BLaER1 (cell line): ENCODE measurements around the gene LHX8.
"Not testable (repeated sequence)": the region's sequence is repeated elsewhere in the genome, so short reads cannot be mapped to it uniquely, and the experiment has no call there.

Experiments used
- H3K27ac ChIP-seq: shearing (Covaris generic); formaldehyde crosslinking; 2 replicates; pipeline ENCODE4 v1.8.1; 2022
- H3K27me3 ChIP-seq: shearing (Covaris generic); formaldehyde crosslinking; 2 replicates; pipeline ENCODE4 v1.8.1; 2022
- H3K36me3 ChIP-seq: shearing (Covaris generic); formaldehyde crosslinking; 2 replicates; pipeline ENCODE4 v1.8.1; 2022
- H3K4me1 ChIP-seq: shearing (Covaris generic); formaldehyde crosslinking; 2 replicates; pipeline ENCODE4 v1.8.1; 2022
- H3K4me2 ChIP-seq: shearing (Covaris generic); formaldehyde crosslinking; 2 replicates; pipeline ENCODE4 v1.8.1; 2022
- H3K4me3 ChIP-seq: shearing (Covaris generic); formaldehyde crosslinking; 2 replicates; pipeline ENCODE4 v1.8.1; 2022
- H3K9ac ChIP-seq: shearing (Covaris generic); formaldehyde crosslinking; 2 replicates; pipeline ENCODE4 v1.8.1; 2022
- H3K9me3 ChIP-seq: shearing (Covaris generic); formaldehyde crosslinking; 2 replicates; pipeline ENCODE4 v1.8.1; 2022
- H4K20me1 ChIP-seq: shearing (Covaris generic); formaldehyde crosslinking; 2 replicates; pipeline ENCODE4 v1.8.1; 2022
- Cebpa-rat ChIP-seq: shearing (Covaris generic); IDR thresholded peaks from 2 replicates; pipeline ENCODE4 v1.8.1; 2022

The LHX8 gene

DNA sequence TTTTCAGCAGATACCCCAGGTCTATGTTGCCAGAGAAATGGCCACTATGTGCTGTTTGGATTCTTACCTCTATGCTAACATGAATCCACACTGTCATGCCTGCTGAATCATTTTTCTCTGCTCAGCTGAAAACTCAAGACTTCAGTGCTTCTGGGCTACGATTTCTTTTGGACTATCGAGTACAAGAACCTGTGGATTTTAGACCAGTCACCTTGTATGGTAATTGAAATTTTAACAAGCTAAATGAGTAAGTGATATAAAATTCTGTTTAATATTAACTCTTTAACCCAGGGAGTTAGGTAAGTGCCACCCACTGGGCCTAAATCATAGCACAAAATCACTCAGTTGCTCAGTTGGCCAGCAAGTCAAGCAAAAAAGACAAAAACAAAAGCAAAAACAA lies 35.8 kb downstream of the LHX8 start:
- Histone ChIP-seq H3K4me1 (no peaks in the 10 kb centered on the region; the same call in 1 of the 2 replicates), H3K9ac (no peak overlapping the region), H3K9me3 (no peaks in the 10 kb centered on the region), H3K4me3 (no peak overlapping the region), H3K27me3 (no peaks in the 10 kb centered on the region), H3K4me2 (no peak overlapping the region), H3K36me3 (no peaks in the 10 kb centered on the region), H3K27ac (no peak overlapping the region), H4K20me1 (no peaks in the 10 kb centered on the region)
- no peak for TF ChIP-seq Cebpa-rat

- Histone ChIP-seq H3K4me1 (no peaks in the 10 kb centered on the region; the same call in 1 of the 2 replicates), H3K36me3 (no peaks in the 10 kb centered on the region), H3K4me3 (no peak overlapping the region), H3K27me3 (no peaks in the 10 kb centered on the region), H3K9me3 (no peaks in the 10 kb centered on the region), H3K4me2 (no peak overlapping the region), H4K20me1 (no peaks in the 10 kb centered on the region), H3K9ac (no peak overlapping the region), H3K27ac (no peak overlapping the region)
- no peak for TF ChIP-seq Cebpa-rat
Observed at GRCh38 chr1:75170981-75171380, 36.8 kb downstream of the LHX8 start.

- no peak for TF ChIP-seq Cebpa-rat
- no peaks in the 10 kb centered on the region for H3K36me3 ChIP-seq
- H3K4me3 ChIP-seq, result no peak overlapping the region
- no peak overlapping the region for H3K27ac ChIP-seq
- no peak overlapping the region for H3K9ac ChIP-seq
- H4K20me1 ChIP-seq, result no peaks in the 10 kb centered on the region
- no peaks in the 10 kb centered on the region; the same call in 1 of the 2 replicates for H3K9me3 ChIP-seq
- H3K4me1 ChIP-seq, result no peaks in the 10 kb centered on the region; the same call in 1 of the 2 replicates
- H3K27me3 ChIP-seq, result no peaks in the 10 kb centered on the region
- no peak overlapping the region for H3K4me2 ChIP-seq
Observed at GRCh38 chr1:75171876-75172275, 37.7 kb downstream of the LHX8 start.

GRCh38 chr1:75172556-75172955 lies 38.4 kb downstream of the LHX8 start:
- no peak for TF ChIP-seq Cebpa-rat
- Histone ChIP-seq H3K36me3 (no peaks in the 10 kb centered on the region), H3K9ac (no peak overlapping the region), H3K4me3 (no peak overlapping the region), H3K27ac (no peak overlapping the region), H3K4me1 (no peaks in the 10 kb centered on the region; the same call in 1 of the 2 replicates), H3K27me3 (no peaks in the 10 kb centered on the region), H3K4me2 (no peak overlapping the region), H4K20me1 (no peaks in the 10 kb centered on the region), H3K9me3 (no peaks in the 10 kb centered on the region; the same call in 1 of the 2 replicates)

GRCh38 chr1:75174031-75174760 lies 40.0 kb downstream of the LHX8 start:
- H3K27me3 ChIP-seq, result no peaks in the 10 kb centered on the region
- no peaks in the 10 kb centered on the region; the same call in 1 of the 2 replicates for H3K9me3 ChIP-seq
- no peak overlapping the region for H3K27ac ChIP-seq
- H4K20me1 ChIP-seq, result no peaks in the 10 kb centered on the region
- no peak overlapping the region for H3K4me3 ChIP-seq
- TF ChIP-seq Cebpa-rat, result no peak
- no peaks in the 10 kb centered on the region for H3K36me3 ChIP-seq
- no peak overlapping the region for H3K9ac ChIP-seq
- no peaks in the 10 kb centered on the region; the same call in 1 of the 2 replicates for H3K4me1 ChIP-seq
- no peak overlapping the region for H3K4me2 ChIP-seq

GRCh38 chr1:75181214-75181955 lies 47.2 kb downstream of the LHX8 start:
- not testable (repeated sequence) for H3K9ac ChIP-seq, H3K36me3 ChIP-seq, H4K20me1 ChIP-seq, H3K27ac ChIP-seq, H3K4me3 ChIP-seq, H3K4me2 ChIP-seq, H3K9me3 ChIP-seq, H3K27me3 ChIP-seq, H3K4me1 ChIP-seq

DNA sequence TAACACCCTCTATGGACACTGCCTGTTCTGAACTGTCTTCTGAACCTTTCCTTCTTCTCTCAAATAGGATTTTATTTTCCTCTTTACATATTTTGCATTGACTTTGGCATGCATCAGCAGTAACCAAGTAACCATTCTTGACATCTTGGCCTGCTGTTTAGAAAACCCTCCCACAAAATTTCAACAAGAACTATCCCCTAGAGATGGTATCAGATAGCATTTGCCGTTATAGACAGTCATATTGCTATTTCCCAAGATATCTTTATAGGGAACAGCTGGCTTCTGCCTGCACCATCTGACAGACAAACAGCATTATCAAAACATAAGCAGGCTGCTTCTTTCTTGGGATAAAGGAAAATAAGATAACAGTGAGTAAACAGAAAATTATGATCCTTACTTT lies 54.7 kb downstream of the LHX8 start:
- Histone ChIP-seq H3K4me1 (no peaks in the 10 kb centered on the region), H3K4me3 (no peak overlapping the region), H3K36me3 (no peaks in the 10 kb centered on the region), H3K27me3 (no peaks in the 10 kb centered on the region), H4K20me1 (no peaks in the 10 kb centered on the region), H3K27ac (no peak overlapping the region), H3K9me3 (no peaks in the 10 kb centered on the region), H3K4me2 (no peak overlapping the region), H3K9ac (no peak overlapping the region)
- TF ChIP-seq Cebpa-rat, result no peak

DNA sequence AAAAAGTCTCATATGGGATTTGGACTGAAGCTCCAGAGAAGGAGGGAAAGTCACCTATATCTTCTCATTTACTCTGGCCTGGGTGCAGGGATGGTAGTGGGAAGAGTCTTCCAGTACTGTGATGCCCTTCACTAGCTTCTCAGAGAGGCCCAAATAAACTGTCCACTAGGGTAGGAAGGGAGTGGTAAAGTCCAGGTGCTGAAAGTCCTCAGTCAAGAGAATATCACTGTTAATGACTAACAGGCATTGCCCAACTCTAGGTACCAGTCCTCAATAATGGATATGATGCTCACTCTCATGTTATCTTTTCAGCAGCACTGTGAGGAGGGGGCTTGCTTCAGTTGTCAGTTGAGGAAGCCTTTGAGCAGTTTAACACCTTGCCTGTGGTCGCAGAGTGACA lies 64.0 kb downstream of the LHX8 start:
- Histone ChIP-seq H3K9ac (no peak overlapping the region), H3K27me3 (no peaks in the 10 kb centered on the region), H3K36me3 (no peaks in the 10 kb centered on the region), H3K9me3 (no peaks in the 10 kb centered on the region), H3K4me1 (no peaks in the 10 kb centered on the region), H4K20me1 (no peaks in the 10 kb centered on the region), H3K4me3 (no peak overlapping the region), H3K4me2 (no peak overlapping the region), H3K27ac (no peak overlapping the region)
- no peak for TF ChIP-seq Cebpa-rat

- no peak for TF ChIP-seq Cebpa-rat
- H3K4me2 ChIP-seq, result no peak overlapping the region
- no peaks in the 10 kb centered on the region for H4K20me1 ChIP-seq
- no peaks in the 10 kb centered on the region for H3K36me3 ChIP-seq
- H3K9me3 ChIP-seq, result no peaks in the 10 kb centered on the region
- no peak overlapping the region for H3K4me3 ChIP-seq
- H3K27me3 ChIP-seq, result no peaks in the 10 kb centered on the region
- H3K9ac ChIP-seq, result no peak overlapping the region
- H3K4me1 ChIP-seq, result no peaks in the 10 kb centered on the region
- H3K27ac ChIP-seq, result no peak overlapping the region
Observed at GRCh38 chr1:75198761-75199160, 64.6 kb downstream of the LHX8 start.

- no peaks in the 10 kb centered on the region for H3K4me1 ChIP-seq
- H3K9me3 ChIP-seq, result no peaks in the 10 kb centered on the region
- no peak overlapping the region for H3K9ac ChIP-seq
- no peak overlapping the region for H3K27ac ChIP-seq
- no peak overlapping the region for H3K4me2 ChIP-seq
- H3K36me3 ChIP-seq, result no peaks in the 10 kb centered on the region
- no peak for TF ChIP-seq Cebpa-rat
- no peaks in the 10 kb centered on the region for H3K27me3 ChIP-seq
- H3K4me3 ChIP-seq, result no peak overlapping the region
- no peaks in the 10 kb centered on the region for H4K20me1 ChIP-seq
Observed at GRCh38 chr1:75202751-75203150, 68.6 kb downstream of the LHX8 start.
